A673 (cell line): Measurements from ENCODE around the gene ABCB9.

Experiments used
- EZH2 ChIP-seq: fragments of 200-600 bp; sonication (generic); IDR thresholded peaks from 2 replicates; pipeline ENCODE4 v1.6.1; 2017; ENCODE audit warnings: borderline replicate concordance, low read depth, mild to moderate bottlenecking, mixed read lengths, antibody characterized with exemption, low read length; ENCODE audit not compliant: poor library complexity, severe bottlenecking
- TF ChIP-seq, protein P1 (sequence below): fragments of 300-800, 200-600 bp; sonication (generic); conservative IDR thresholded peaks from 2 replicates; pipeline ENCODE4 v1.5.1; 2017; ENCODE audit warnings: low read depth, mild to moderate bottlenecking, antibody characterized with exemption, low read length, moderate library complexity, mixed read lengths

DNA sequence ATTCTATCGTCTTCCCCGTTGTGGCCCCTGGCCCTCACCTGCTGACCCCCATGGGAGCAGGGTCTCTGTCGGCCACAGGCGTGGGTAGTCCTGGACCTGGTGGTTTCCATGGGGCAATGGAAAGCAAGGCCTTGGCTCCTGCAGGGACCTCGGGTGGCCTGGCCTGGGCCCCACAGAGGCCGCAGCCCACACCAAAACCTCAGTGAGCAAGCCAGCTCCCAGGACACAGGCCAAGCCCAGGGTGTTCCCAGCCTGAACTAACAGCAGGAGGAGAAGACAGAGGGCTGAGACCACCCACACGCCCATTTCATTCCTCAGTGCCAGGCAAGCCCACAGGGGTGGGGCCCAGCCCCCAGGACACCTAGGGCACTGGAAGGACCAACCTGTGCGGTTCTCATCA, 16.9 kb downstream of the ABCB9 start:
- TF ChIP-seq, protein P1, sequence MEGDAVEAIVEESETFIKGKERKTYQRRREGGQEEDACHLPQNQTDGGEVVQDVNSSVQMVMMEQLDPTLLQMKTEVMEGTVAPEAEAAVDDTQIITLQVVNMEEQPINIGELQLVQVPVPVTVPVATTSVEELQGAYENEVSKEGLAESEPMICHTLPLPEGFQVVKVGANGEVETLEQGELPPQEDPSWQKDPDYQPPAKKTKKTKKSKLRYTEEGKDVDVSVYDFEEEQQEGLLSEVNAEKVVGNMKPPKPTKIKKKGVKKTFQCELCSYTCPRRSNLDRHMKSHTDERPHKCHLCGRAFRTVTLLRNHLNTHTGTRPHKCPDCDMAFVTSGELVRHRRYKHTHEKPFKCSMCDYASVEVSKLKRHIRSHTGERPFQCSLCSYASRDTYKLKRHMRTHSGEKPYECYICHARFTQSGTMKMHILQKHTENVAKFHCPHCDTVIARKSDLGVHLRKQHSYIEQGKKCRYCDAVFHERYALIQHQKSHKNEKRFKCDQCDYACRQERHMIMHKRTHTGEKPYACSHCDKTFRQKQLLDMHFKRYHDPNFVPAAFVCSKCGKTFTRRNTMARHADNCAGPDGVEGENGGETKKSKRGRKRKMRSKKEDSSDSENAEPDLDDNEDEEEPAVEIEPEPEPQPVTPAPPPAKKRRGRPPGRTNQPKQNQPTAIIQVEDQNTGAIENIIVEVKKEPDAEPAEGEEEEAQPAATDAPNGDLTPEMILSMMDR, result no peak
- no peak for TF ChIP-seq EZH2
